Large intestine (tissue), 3 donors: ENCODE data around the gene NLGN1. TPM values are rescaled to one million over a fixed set of nuclear protein-coding genes. Genes with fewer than 3 reads are reported as not detected.

ENCODE experiments used
- DNase-seq, 2 donors: peaks; one replicate each; pipeline versions ENCODE4 v3.0.0 to v3.0.0-alpha.2; 2013
- H3K27ac ChIP-seq: one replicate; pipeline ENCODE4 v1.5.1; 2013; ENCODE audit warnings: low read length
- H3K27me3 ChIP-seq: 2 replicates; pipeline ENCODE4 v1.6.1; 2013; ENCODE audit warnings: low read length; ENCODE audit not compliant: control insufficient read depth, insufficient read depth
- H3K36me3 ChIP-seq: 2 replicates; pipeline ENCODE4 v1.6.1; 2013; ENCODE audit warnings: low read length; ENCODE audit not compliant: control insufficient read depth, insufficient read depth
- H3K4me1 ChIP-seq: one replicate; pipeline ENCODE4 v1.6.1; 2013; ENCODE audit warnings: low read length; ENCODE audit not compliant: control insufficient read depth, insufficient read depth
- H3K4me3 ChIP-seq: one replicate; pipeline ENCODE4 v1.5.1; 2013; ENCODE audit warnings: low read length
- H3K9me3 ChIP-seq: one replicate; pipeline ENCODE4 v1.6.1; 2013; ENCODE audit warnings: mild to moderate bottlenecking, low read depth, low read length, moderate library complexity; ENCODE audit not compliant: control insufficient read depth
- WGBS: methylation state at CpG from one replicate; pipeline ENCODE4 v1.1.5; 2013; ENCODE audit warnings: low lambda C conversion rate; ENCODE audit not compliant: insufficient coverage; 5-methylcytosine and 5-hydroxymethylcytosine counted together
- polyA plus RNA-seq: library from polyadenylated mRNA; unstranded; fragments of 120-200 nt; gene quantifications from one replicate; pipeline ENCODE4 v1.2.1, GENCODE V29; 2013

Gene NLGN1
- polyA plus RNA-seq, 1 donor = 3.6 TPM

DNA sequence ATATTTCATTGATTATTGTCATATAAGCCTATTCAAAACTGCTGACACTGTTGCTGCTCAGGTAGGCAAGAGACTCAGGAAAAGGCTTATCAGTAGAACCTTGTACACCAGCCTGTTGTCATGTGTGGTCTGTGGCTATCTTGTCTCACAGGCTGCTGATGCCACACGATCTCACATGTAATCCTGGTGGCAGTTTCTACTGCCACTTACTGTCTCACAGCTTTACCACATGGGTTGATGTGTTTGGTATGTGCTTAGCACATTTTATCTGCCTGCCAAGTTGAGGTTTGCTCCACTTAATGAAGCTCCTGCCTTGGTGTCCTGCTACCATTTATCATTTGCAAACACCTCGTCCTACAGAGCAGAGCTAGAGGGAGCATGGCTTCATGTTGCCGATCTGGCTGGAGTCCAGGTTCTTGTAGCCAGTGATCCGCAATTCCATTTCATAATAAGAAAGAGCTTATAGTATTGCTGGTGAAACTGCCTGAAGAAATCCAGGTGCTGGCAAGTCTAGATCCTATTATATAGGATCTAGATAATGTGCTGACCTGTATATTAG is 637.9 kb downstream of the NLGN1 start:
- no peaks in the 10 kb centered on the region for H3K36me3 ChIP-seq
- no peak overlapping the region for H3K4me3 ChIP-seq
- no peaks in the 10 kb centered on the region for H3K9me3 ChIP-seq
- H3K27me3 ChIP-seq = no peaks in the 10 kb centered on the region
- WGBS = no CpG with 5 or more reads among the region's 4 CpGs
- H3K27ac ChIP-seq = no peak overlapping the region
- DNase-seq = peak in 1 of 2 donors; percentile 3
- no peaks in the 10 kb centered on the region for H3K4me1 ChIP-seq

DNA sequence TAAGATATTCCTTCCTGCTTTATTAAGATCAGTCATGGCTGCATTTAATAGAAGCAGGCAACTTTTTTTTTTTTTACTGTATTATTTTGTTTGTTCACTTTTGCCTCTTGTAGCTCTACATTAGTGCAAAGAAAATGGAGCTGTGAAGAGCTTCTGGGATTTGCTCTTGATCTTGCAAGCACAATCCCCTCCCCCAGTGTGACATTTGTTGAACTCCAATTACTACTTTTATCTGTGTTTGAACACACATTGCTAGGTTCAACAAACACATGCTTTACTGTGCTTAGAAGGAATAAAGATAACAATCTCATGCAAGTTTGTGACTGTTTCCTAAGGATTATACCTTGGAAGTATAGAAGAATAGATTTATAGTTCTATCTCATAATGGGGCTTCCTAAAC is 648.8 kb downstream of the NLGN1 start:
- DNase-seq = no peak
- no peaks in the 10 kb centered on the region for H3K27me3 ChIP-seq
- H3K27ac ChIP-seq = no peak overlapping the region
- no peaks in the 10 kb centered on the region for H3K9me3 ChIP-seq
- no peak overlapping the region for H3K4me3 ChIP-seq
- H3K4me1 ChIP-seq = no peaks in the 10 kb centered on the region
- H3K36me3 ChIP-seq = no peaks in the 10 kb centered on the region

DNA sequence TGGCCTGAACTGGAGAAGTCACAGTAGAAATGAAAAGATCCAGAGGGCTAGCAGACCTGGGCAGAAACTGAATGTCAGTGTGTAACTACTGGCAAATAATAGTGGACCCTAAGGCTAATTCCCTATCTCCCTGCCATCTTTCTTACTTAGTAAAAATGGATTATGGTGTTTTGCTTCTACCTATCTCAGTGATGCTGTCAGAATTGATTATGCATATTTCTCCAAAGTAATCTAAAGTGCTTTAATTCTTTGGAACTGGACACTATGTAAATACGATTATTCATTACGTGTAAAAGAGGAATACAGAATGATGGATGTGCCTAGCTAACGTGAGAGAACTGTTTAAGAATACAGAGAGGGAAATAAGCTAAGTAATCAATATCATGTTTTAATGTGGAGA is 651.9 kb downstream of the NLGN1 start:
- no peaks in the 10 kb centered on the region for H3K4me1 ChIP-seq
- no peak overlapping the region for H3K4me3 ChIP-seq
- DNase-seq = no peak
- H3K9me3 ChIP-seq = no peaks in the 10 kb centered on the region
- H3K36me3 ChIP-seq = no peaks in the 10 kb centered on the region
- H3K27ac ChIP-seq = no peak overlapping the region
- 95% methylated on average over 3 of the region's 3 CpGs for WGBS
- H3K27me3 ChIP-seq = no peaks in the 10 kb centered on the region

DNA sequence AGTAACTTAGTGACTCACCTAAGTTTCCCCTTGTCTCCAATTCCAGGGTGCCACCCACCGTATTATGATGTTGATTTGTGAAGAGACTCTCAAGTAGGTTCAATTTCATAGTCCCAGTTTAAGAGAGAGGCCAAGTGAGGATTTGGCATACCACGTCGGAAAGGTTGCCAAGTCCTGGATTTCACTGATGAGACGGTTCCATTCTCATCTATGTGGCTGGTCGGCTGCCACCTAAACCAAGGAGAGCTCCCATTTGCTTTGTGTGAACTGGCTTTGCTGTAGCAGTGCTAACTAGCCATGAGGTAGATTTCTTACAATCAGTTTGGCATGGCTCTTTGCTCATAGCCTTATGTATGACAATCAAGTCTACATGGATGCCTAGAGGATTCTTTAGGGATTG is 653.6 kb downstream of the NLGN1 start:
- H3K27ac ChIP-seq = no peak overlapping the region
- no peaks in the 10 kb centered on the region for H3K27me3 ChIP-seq
- H3K4me1 ChIP-seq = no peaks in the 10 kb centered on the region
- no peak overlapping the region for H3K4me3 ChIP-seq
- DNase-seq = no peak
- WGBS = no CpG with 5 or more reads among the region's 5 CpGs
- no peaks in the 10 kb centered on the region for H3K36me3 ChIP-seq
- no peaks in the 10 kb centered on the region for H3K9me3 ChIP-seq

DNA sequence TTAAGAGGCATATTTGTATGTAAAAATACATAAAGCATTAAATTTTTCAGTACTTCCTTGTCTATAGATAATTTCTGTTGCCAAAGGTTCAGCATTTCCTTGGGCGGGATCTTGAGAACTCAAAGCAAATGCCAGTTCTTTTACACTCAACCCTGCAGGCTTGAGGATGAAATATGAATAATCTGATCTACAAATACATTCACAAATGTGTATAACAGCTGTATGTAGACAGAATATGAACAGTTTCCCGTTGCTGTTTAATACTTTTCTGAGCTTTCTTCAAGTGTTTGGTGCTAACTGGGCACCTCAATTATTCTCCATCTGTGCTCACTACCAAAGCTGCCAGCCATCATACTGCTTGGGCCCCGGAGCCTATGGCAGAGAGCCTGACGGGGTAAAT is 661.3 kb downstream of the NLGN1 start:
- Histone ChIP-seq H3K27me3 (no peaks in the 10 kb centered on the region), H3K4me3 (no peak overlapping the region), H3K4me1 (no peaks in the 10 kb centered on the region), H3K36me3 (no peaks in the 10 kb centered on the region), H3K27ac (no peak overlapping the region), H3K9me3 (peaks cover 4% of the 10 kb centered on the region)
- no peak for DNase-seq
- WGBS = 100% methylated on average over 2 of the region's 4 CpGs

DNA sequence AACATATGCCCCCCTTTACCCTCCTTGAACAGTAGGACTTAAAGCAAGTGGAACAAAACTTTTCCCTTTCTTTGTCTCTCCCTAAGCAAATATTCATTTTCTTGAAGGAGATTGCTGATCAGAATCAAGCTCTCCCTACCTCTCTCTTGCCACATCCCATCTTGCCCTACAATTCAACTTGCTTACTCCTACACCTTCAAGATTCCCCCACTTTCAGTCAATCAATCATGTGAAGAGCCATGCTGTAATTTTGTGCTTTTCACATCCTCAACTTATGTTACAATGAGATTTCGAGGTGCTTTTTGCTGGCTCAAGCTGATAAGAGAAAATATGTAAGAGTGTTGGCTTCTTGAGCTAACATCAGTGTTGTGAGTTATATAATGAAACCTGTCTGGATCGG is 662.9 kb downstream of the NLGN1 start:
- no peak for DNase-seq
- Histone ChIP-seq H3K36me3 (no peaks in the 10 kb centered on the region), H3K27me3 (no peaks in the 10 kb centered on the region), H3K9me3 (peaks cover 5% of the 10 kb centered on the region), H3K4me1 (no peaks in the 10 kb centered on the region), H3K4me3 (no peak overlapping the region), H3K27ac (no peak overlapping the region)
- no CpG with 5 or more reads among the region's 2 CpGs for WGBS

DNA sequence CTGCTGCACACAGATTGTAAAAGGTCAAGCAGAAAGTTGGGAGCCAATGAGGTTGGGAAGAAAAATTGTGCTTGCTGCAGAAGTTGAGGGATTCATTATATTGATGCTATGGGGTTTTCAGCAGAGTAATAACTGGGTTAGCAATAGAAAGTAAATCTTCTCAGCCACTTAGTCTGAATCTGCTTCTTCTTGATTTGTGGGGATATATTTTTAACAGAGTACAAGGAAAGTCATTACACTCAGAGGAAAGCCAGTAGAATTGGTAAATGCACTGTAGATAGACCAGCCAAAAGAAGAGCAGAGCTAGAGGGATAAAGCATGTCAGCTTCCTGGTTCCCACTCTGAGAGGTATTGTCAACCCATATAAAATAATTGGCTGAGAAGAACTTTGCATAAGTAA is 663.6 kb downstream of the NLGN1 start:
- Histone ChIP-seq H3K27me3 (no peaks in the 10 kb centered on the region), H3K27ac (no peak overlapping the region), H3K4me1 (no peaks in the 10 kb centered on the region), H3K36me3 (no peaks in the 10 kb centered on the region), H3K4me3 (no peak overlapping the region), H3K9me3 (peaks cover 5% of the 10 kb centered on the region)
- DNase-seq = no peak

DNA sequence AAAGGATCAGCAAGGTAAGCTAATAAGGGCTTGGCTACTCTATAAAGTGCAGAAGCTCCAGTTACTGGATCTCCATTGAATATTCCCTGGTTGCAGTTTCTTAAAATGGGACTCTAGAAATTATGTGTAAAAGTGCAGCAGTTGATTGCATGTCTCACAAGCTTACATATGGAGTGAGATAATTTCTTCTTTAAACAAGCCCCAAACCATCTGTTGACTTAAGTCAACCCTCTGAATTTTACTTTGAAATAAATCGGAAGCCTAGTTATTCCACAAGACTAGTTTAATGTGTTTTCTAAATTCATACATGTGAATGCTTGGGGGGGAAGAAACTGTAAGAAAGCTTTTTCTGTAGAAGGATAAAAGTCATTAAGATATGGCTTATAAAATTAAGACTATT is 664.2 kb downstream of the NLGN1 start:
- 86% methylated on average over 1 of the region's 1 CpG for WGBS
- Histone ChIP-seq H3K36me3 (no peaks in the 10 kb centered on the region), H3K4me1 (no peaks in the 10 kb centered on the region), H3K4me3 (no peak overlapping the region), H3K27me3 (no peaks in the 10 kb centered on the region), H3K9me3 (peaks cover 8% of the 10 kb centered on the region), H3K27ac (no peak overlapping the region)
- DNase-seq = no peak

DNA sequence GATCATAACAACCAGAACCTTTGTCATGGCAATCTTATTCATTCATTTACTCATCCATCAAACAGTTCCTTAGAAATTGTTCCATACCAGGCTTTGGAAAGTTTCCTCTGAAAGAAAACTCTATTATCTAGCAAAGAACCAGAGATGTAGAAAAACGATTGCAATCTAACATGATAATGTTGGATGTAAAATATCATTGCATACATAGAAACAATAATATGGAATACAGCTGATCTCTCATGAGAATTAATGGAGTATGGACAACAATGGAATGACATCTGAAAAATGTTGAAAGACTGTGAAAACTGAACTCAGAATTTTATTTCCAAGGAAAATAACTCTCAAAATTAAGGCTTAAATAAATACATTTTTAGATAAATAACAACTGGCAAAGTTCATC is 665.4 kb downstream of the NLGN1 start:
- Histone ChIP-seq H3K27ac (no peak overlapping the region), H3K36me3 (no peaks in the 10 kb centered on the region), H3K4me3 (no peak overlapping the region), H3K4me1 (no peaks in the 10 kb centered on the region), H3K9me3 (peaks cover 8% of the 10 kb centered on the region), H3K27me3 (no peaks in the 10 kb centered on the region)
- WGBS = 100% methylated on average over 1 of the region's 1 CpG
- DNase-seq = no peak

DNA sequence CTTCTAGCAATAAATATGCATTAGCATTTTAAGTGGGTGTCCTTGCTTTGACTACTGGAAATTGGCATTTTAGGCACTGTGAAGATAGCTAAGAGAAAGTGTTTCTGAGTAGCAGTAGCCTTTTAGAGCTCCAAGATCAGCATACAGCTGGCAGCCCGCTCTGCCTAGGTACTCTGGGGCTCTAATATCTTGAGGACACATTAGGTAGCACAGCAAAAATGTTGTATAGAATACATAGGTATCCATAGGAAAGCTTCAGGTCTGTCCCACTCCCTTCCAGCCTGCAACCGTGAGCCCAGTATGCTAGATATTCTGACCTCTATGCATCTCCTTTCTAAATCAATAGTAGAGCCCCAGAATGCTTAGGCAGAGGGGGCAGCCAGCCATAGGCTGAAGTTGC is 670.5 kb downstream of the NLGN1 start:
- no peak for DNase-seq
- Histone ChIP-seq H3K27me3 (no peaks in the 10 kb centered on the region), H3K4me3 (no peak overlapping the region), H3K9me3 (peaks cover 8% of the 10 kb centered on the region), H3K27ac (no peak overlapping the region), H3K36me3 (no peaks in the 10 kb centered on the region), H3K4me1 (no peaks in the 10 kb centered on the region)
- no CpG with 5 or more reads among the region's 2 CpGs for WGBS

DNA sequence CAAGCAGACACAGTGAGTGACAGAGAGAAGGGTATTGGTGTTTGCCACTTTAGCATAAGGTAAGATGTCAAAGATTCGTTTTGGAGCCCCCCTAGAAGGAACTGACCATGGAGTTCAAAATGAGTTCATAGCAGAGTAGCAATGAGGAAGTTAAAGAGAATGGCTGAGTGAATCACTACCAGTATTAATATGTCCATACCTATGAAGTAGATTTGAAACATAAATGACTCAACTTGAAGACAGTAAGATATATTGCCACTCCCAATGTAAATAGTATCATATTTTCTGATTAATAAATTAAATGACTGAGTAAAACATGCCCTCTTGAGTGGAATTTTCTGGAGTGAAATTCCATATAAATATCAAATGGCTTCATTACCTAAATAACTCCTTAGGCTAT is 675.1 kb downstream of the NLGN1 start:
- DNase-seq = no peak
- Histone ChIP-seq H3K36me3 (no peaks in the 10 kb centered on the region), H3K4me1 (no peaks in the 10 kb centered on the region), H3K27ac (no peak overlapping the region), H3K9me3 (no peaks in the 10 kb centered on the region), H3K27me3 (no peaks in the 10 kb centered on the region), H3K4me3 (no peak overlapping the region)
- 60% methylated on average over 1 of the region's 1 CpG for WGBS
